A549 (cell line): Measurements from ENCODE around the gene GIT2. TPM values are rescaled to one million over a fixed set of nuclear protein-coding genes. Genes with fewer than 3 reads are reported as not detected.

ENCODE experiments used
- ATAC-seq, 2 experiments: fragments of 200-7000 bp in 1 of 2; fragments of >200 bp in 1 of 2; cut with Nextera tagmentation in 1 of 2; cut with Tn5 transposase in 1 of 2; 3 replicates each; pipeline versions ENCODE4 v1.8.0 to v1.9.1; 2018 to 2020; ENCODE audit warnings: mild to moderate bottlenecking in 1 of 2, moderate library complexity in 1 of 2
- CTCF ChIA-PET: fragments of 300-600 bp; sonication (Branson Sonifier 250); formaldehyde crosslinking; extraction: SDS; loops from one replicate; lab custom pipeline; 2021; ENCODE audit warnings: antibody characterized with exemption, inconsistent platforms; lab: Yijun Ruan, JAX
- POLR2A ChIA-PET: fragments of 350-600 bp; formaldehyde crosslinking; extraction: SDS; loops from one replicate; lab custom pipeline; 2021; ENCODE audit warnings: antibody characterized with exemption, inconsistent platforms; lab: Yijun Ruan, JAX
- DNase-seq, 2 experiments: peaks; one replicate each; pipeline versions ENCODE4 v3.0.0 to v3.0.0-alpha.2; 2011 to 2016; ENCODE audit warnings: low read depth in 1 of 2, low spot score in 1 of 2
- FAIRE-seq: peaks from 2 replicates; lab custom pipeline; 2011; peaks lifted over from hg19 to GRCh38; lab: Jason Lieb, UNC
- H3K27ac ChIP-seq, 2 experiments: fragments of >200 bp; sonication (Bioruptor Twin); formaldehyde crosslinking; 3 replicates each; pipeline ENCODE4 v1.5.1; 2016 to 2017
- H3K4me1 ChIP-seq: fragments of >200 bp; sonication (Bioruptor Twin); formaldehyde crosslinking; 3 replicates; pipeline ENCODE4 v1.6.1; 2016
- H3K4me2 ChIP-seq: fragments of >200 bp; sonication (Bioruptor Twin); formaldehyde crosslinking; 3 replicates; pipeline ENCODE4 v1.6.1; 2016
- H3K4me3 ChIP-seq: fragments of >200 bp; sonication (Bioruptor Twin); formaldehyde crosslinking; 3 replicates; pipeline ENCODE4 v1.5.1; 2016
- H3K9me3 ChIP-seq: fragments of >200 bp; sonication (Bioruptor Twin); formaldehyde crosslinking; 3 replicates; pipeline ENCODE4 v1.6.1; 2016
- BCL3 ChIP-seq: fragments of >200 bp; sonication (Bioruptor Twin); formaldehyde crosslinking; IDR thresholded peaks from 3 replicates; pipeline ENCODE4 v1.6.1; 2016
- CBX2 ChIP-seq: fragments of 200-600 bp; sonication (generic); IDR thresholded peaks from 2 replicates; pipeline ENCODE4 v1.6.1; 2016; ENCODE audit warnings: low read depth, mild to moderate bottlenecking, borderline replicate concordance
- CEBPB ChIP-seq, 2 experiments: fragments of >200 bp in 1 of 2; sonication (Bioruptor Twin) in 1 of 2; formaldehyde crosslinking in 1 of 2; IDR thresholded peaks; 2 replicates each; pipeline ENCODE4 v1.6.1; 2012 to 2016
- EHF ChIP-seq: fragments of 250-450 bp; sonication (Bioruptor Pico); IDR thresholded peaks from 2 replicates; pipeline ENCODE4 v1.5.0; 2020; ENCODE audit warnings: mild to moderate bottlenecking
- EHMT2 ChIP-seq: fragments of 200-600 bp; sonication (generic); IDR thresholded peaks from 2 replicates; pipeline ENCODE4 v1.6.1; 2016; ENCODE audit warnings: antibody characterized with exemption, low read depth, mild to moderate bottlenecking, moderate library complexity
- ESRRA ChIP-seq: fragments of 150-350 bp; IDR thresholded peaks from 2 replicates; pipeline ENCODE4 v1.6.1; 2014; ENCODE audit warnings: mild to moderate bottlenecking, low read length, borderline replicate concordance
- FOSL2 ChIP-seq, 2 experiments: fragments of 450-650 bp in 1 of 2; fragments of >200 bp in 1 of 2; sonication (Bioruptor Twin) in 1 of 2; formaldehyde crosslinking; IDR thresholded peaks; 2 replicates each; pipeline versions ENCODE4 v1.5.0 to v1.6.1; 2016 to 2020; ENCODE audit warnings: mild to moderate bottlenecking in 1 of 2, moderate library complexity in 1 of 2
- GATA3 ChIP-seq: IDR thresholded peaks from 2 replicates; pipeline ENCODE4 v1.6.1; 2012; ENCODE audit warnings: borderline replicate concordance
- HDAC2 ChIP-seq: fragments of 200-600 bp; sonication (generic); IDR thresholded peaks from 2 replicates; pipeline ENCODE4 v1.6.1; 2016
- HES2 ChIP-seq: fragments of >200 bp; sonication (Bioruptor Twin); formaldehyde crosslinking; IDR thresholded peaks from 2 replicates; pipeline ENCODE4 v1.6.1; 2016
- HOXB5 ChIP-seq: fragments of 250-450 bp; sonication (Bioruptor Pico); IDR thresholded peaks from 2 replicates; pipeline ENCODE4 v1.5.0; 2020; ENCODE audit warnings: mild to moderate bottlenecking, moderate library complexity
- JUN ChIP-seq, 2 experiments: fragments of >200 bp; sonication (Bioruptor Twin); formaldehyde crosslinking; IDR thresholded peaks; 2 replicates in 1 of 2; 3 replicates in 1 of 2; pipeline ENCODE4 v1.6.1; 2016 to 2017
- JUNB ChIP-seq: fragments of >200 bp; sonication (Bioruptor Twin); formaldehyde crosslinking; IDR thresholded peaks from 2 replicates; pipeline ENCODE4 v1.6.1; 2016
- KDM1A ChIP-seq: fragments of 200-600 bp; sonication (generic); IDR thresholded peaks from 2 replicates; pipeline ENCODE4 v1.6.1; 2016; ENCODE audit warnings: low read depth, mild to moderate bottlenecking
- MAX ChIP-seq: IDR thresholded peaks from 2 replicates; pipeline ENCODE4 v1.6.1; 2012
- MYC ChIP-seq: IDR thresholded peaks from 2 replicates; pipeline ENCODE4 v1.6.1; 2012; ENCODE audit warnings: mild to moderate bottlenecking, inconsistent platforms, low read length, improper control_type of control experiment, borderline replicate concordance
- NR3C1 ChIP-seq: fragments of >200 bp; sonication (Bioruptor Twin); formaldehyde crosslinking; IDR thresholded peaks from 3 replicates; pipeline ENCODE4 v1.6.1; 2017
- POLR2AphosphoS2 ChIP-seq: conservative IDR thresholded peaks from 2 replicates; pipeline ENCODE4 v1.6.1; 2012; ENCODE audit warnings: low read length, improper control_type of control experiment, inconsistent platforms
- RNF2 ChIP-seq: fragments of 200-600 bp; sonication (generic); IDR thresholded peaks from 2 replicates; pipeline ENCODE4 v1.6.1; 2016; ENCODE audit warnings: low read depth, mild to moderate bottlenecking, antibody characterized with exemption, moderate library complexity, borderline replicate concordance
- SMC3 ChIP-seq: fragments of >200 bp; sonication (Bioruptor Twin); formaldehyde crosslinking; IDR thresholded peaks from 3 replicates; pipeline ENCODE4 v1.6.1; 2018; ENCODE audit warnings: inconsistent platforms
- SREBF2 ChIP-seq: fragments of 450-650 bp; IDR thresholded peaks from 2 replicates; pipeline ENCODE4 v1.6.1; 2014; ENCODE audit warnings: mild to moderate bottlenecking, moderate library complexity
- TP53 ChIP-seq: fragments of 250-450 bp; sonication (Bioruptor Pico); IDR thresholded peaks from 2 replicates; pipeline ENCODE4 v1.5.0; 2021; ENCODE audit warnings: mild to moderate bottlenecking, moderate library complexity
- ZC3H11A ChIP-seq: fragments of 450-650 bp; IDR thresholded peaks from 2 replicates; pipeline ENCODE4 v1.6.1; 2014; ENCODE audit warnings: antibody characterized with exemption, mild to moderate bottlenecking
- ZFP36 ChIP-seq: fragments of 450-650 bp; IDR thresholded peaks from 2 replicates; pipeline ENCODE4 v1.6.1; 2014; ENCODE audit warnings: borderline replicate concordance; ENCODE audit not compliant: partially characterized antibody
- ZNF302 ChIP-seq: fragments of 250-450 bp; sonication (Bioruptor Pico); IDR thresholded peaks from 2 replicates; pipeline ENCODE4 v1.9.0; 2021; ENCODE audit warnings: inconsistent platforms, mild to moderate bottlenecking, moderate library complexity
- WGBS: methylation state at CpG from one replicate; pipeline ENCODE4 v1.1.6; 2017; ENCODE audit errors: missing lambda C conversion rate; 5-methylcytosine and 5-hydroxymethylcytosine counted together
- polyA plus RNA-seq, 4 experiments: library from polyadenylated mRNA; depleted of rRNA in 3 of 4; stranded (reverse); fragments of >200 nt; fragmentation: RNase III in 1 of 4; extraction: RNeasy Plus Mini Kit Qiagen cat#74134 plus additional on column Dnase treatment in 1 of 4; gene quantifications; 2 replicates in 3 of 4; 3 replicates in 1 of 4; pipeline ENCODE4 v1.2.3, GENCODE V29; 2011 to 2017

Gene GIT2
- polyA plus RNA-seq, 2 of the 4 experiments (the other 2 are of a cell fraction), result 18.5 to 38.0 TPM

GRCh38 chr12:109994401-109995175 lies 1.6 kb downstream of the GIT2 start:
- 75% methylated on average over 6 of the region's 6 CpGs for WGBS
- Histone ChIP-seq H3K4me1 (peaks cover 22% of the 10 kb centered on the region), H3K4me3 (peak overlapping the region; percentile 85; the same call in 2 of the 3 replicates), H3K27ac (no peak overlapping the region), H3K4me2 (peak overlapping the region; percentile 95), H3K9me3 (no peaks in the 10 kb centered on the region)
- FAIRE-seq (no peak), DNase-seq (no peak), ATAC-seq (no peak)
- ChIA-PET POLR2A (no interaction called here), CTCF (interaction anchor here (0.6 to 0.9 kb wide), 3 partner anchors 112 to 437 kb away, joined by 3 to 4 read pairs (median 3); no protein-coding TSS in a partner anchor)
- TF ChIP-seq HES2, result no peak
- TF ChIP-seq TP53 (CRISPR knock-in tag), result no peak
- no peak for TF ChIP-seq POLR2AphosphoS2
- TF ChIP-seq HOXB5, result no peak
- no peak for TF ChIP-seq JUN (IDR thresholded peaks at IDR 0.05)
- no peak for TF ChIP-seq HDAC2
- no peak for TF ChIP-seq MAX
- no peak for TF ChIP-seq RNF2
- TF ChIP-seq JUNB, result no peak

- no peak for DNase-seq
- no peak overlapping the region for H3K27ac ChIP-seq
- CTCF ChIA-PET, result interaction anchor here (0.6 to 1.6 kb wide), 4 partner anchors 19 to 483 kb away, joined by 3 to 5 read pairs (median 3); no protein-coding TSS in a partner anchor
- TF ChIP-seq TP53 (CRISPR knock-in tag) (no peak), ZNF302 (CRISPR knock-in tag) (no peak), CBX2 (no peak), POLR2AphosphoS2 (no peak), GATA3 (no peak), ZFP36 (no peak), RNF2 (no peak)
- H3K9me3 ChIP-seq, result no peaks in the 10 kb centered on the region
- H3K4me1 ChIP-seq, result peaks cover 15% of the 10 kb centered on the region
- WGBS, result 92% methylated on average over 2 of the region's 2 CpGs
- H3K4me2 ChIP-seq, result no peak overlapping the region
- POLR2A ChIA-PET, result no interaction called here
- FAIRE-seq, result no peak
- no peak for ATAC-seq
- H3K4me3 ChIP-seq, result no peak overlapping the region
Observed at GRCh38 chr12:109993091-109993490, 3.1 kb downstream of the GIT2 start.

GRCh38 chr12:109991586-109991985 lies 4.6 kb downstream of the GIT2 start:
- TF ChIP-seq ESRRA (no peak), SREBF2 (no peak)
- Histone ChIP-seq H3K4me3 (no peak overlapping the region), H3K4me1 (peaks cover 14% of the 10 kb centered on the region), H3K27ac (no peak overlapping the region), H3K4me2 (no peak overlapping the region), H3K9me3 (no peaks in the 10 kb centered on the region)
- ChIA-PET POLR2A (no interaction called here), CTCF (interaction anchor here (0.7 kb wide), 1 partner anchor 282 kb away, joined by 4 read pairs; no protein-coding TSS in a partner anchor)
- FAIRE-seq (no peak), DNase-seq (no peak), ATAC-seq (no peak)
- WGBS, result 82% methylated on average over 5 of the region's 5 CpGs

DNA sequence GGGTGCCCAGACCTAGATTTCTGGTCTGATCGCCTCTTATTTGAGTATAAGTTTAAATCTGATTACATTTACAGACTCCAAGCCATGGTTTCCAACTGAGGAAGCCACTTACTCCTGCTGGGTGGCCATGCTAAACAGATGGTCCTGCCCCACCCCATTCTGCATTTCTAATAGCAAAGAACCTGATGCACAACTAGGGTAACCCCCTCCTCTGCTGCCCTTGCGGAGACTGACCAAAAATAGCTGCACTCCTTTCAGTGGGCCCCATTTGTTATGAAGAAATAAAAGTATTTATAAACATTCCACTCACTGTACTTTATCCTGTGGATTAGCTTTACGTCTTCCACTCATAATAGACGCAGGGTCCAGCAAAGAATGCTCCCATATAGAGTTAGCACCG lies 6.8 kb downstream of the GIT2 start:
- H3K4me3 ChIP-seq, result no peak overlapping the region
- TF ChIP-seq ZC3H11A, result no peak
- TF ChIP-seq MYC, result no peak
- no peak for TF ChIP-seq FOSL2 (IDR thresholded peaks at IDR 0.05)
- no peak for TF ChIP-seq FOSL2 (CRISPR knock-in tag; IDR thresholded peaks at IDR 0.05)
- TF ChIP-seq CBX2, result no peak
- no peak for TF ChIP-seq CEBPB (IDR thresholded peaks at IDR 0.05)
- no peak for TF ChIP-seq EHF (CRISPR knock-in tag)
- no peak for TF ChIP-seq KDM1A
- no peak for TF ChIP-seq BCL3
- no peak for TF ChIP-seq NR3C1
- TF ChIP-seq EHMT2, result no peak
- TF ChIP-seq SMC3, result no peak
- no peak for TF ChIP-seq MAX

More for the DNA sequence above, 6.8 kb downstream of the GIT2 start:
- ATAC-seq, result no peak
- no peak for DNase-seq
- no peaks in the 10 kb centered on the region for H3K9me3 ChIP-seq
- ChIA-PET CTCF (no interaction called here), POLR2A (no interaction called here)
- H3K27ac ChIP-seq, result no peak overlapping the region
- WGBS, result 92% methylated on average over 5 of the region's 5 CpGs
- peaks cover 5% of the 10 kb centered on the region for H3K4me1 ChIP-seq
- H3K4me2 ChIP-seq, result no peak overlapping the region
- FAIRE-seq, result no peak
